Spleen (tissue), 7 donors: Measurements from ENCODE around the gene TM9SF3.

Source experiments
- CTCF ChIP-seq, 11 experiments: fragments of 200-600 bp in 7 of 11; fragments of 450-650 bp in 4 of 11; sonication (generic) in 4 of 11; IDR thresholded peaks in 8 of 11; conservative IDR thresholded peaks in 3 of 11; 1 replicate in 7 of 11; 2 replicates in 4 of 11; pipeline versions ENCODE4 v1.4.0 to v1.8.0; 2016 to 2021; ENCODE audit warnings: antibody characterized with exemption in 11 of 11, inconsistent platforms in 4 of 11, mild to moderate bottlenecking in 1 of 11
- POLR2AphosphoS5 ChIP-seq, 3 donors: sonication (generic); formaldehyde crosslinking; IDR thresholded peaks; one replicate each; pipeline ENCODE4 v1.5.1; 2017; ENCODE audit warnings: antibody characterized with exemption in 3 of 3
- donor health status: DM: no; HTN: no; CAD: no; lungs with moderate emphysema.
- donor health status: DM: no; HTN: no; CAD: no.
- donor health status: DM: no; HTN: no; CAD: no.

- TF ChIP-seq CTCF (IDR thresholded peaks at IDR 0.05 in 8 of 11, conservative IDR thresholded peaks at IDR 0.05 in 3 of 11): no peak
- no peak for TF ChIP-seq POLR2AphosphoS5 (IDR thresholded peaks at IDR 0.05)
These were observed 16.3 kb downstream of the TM9SF3 start for GRCh38 chr10:96570511-96570910.
